Activated naive CD8-positive, alpha-beta T cell (primary cell): ENCODE data around the gene SDR42E2.

Source experiments
- H3K27ac Mint-ChIP-seq: one replicate; pipeline ENCODE4 v1.8.0; 2021; ENCODE audit warnings: mixed read lengths
- H3K27me3 Mint-ChIP-seq: one replicate; pipeline ENCODE4 v1.8.0; 2021; ENCODE audit warnings: mixed read lengths
- H3K36me3 Mint-ChIP-seq: one replicate; pipeline ENCODE4 v1.8.0; 2021; ENCODE audit warnings: mixed read lengths
- H3K4me1 Mint-ChIP-seq: one replicate; pipeline ENCODE4 v1.8.0; 2021; ENCODE audit warnings: low read depth, mixed read lengths
- H3K4me3 Mint-ChIP-seq: one replicate; pipeline ENCODE4 v1.8.0; 2021; ENCODE audit warnings: mild to moderate bottlenecking, mixed read lengths
- H3K9me3 Mint-ChIP-seq: one replicate; pipeline ENCODE4 v1.8.0; 2021; ENCODE audit warnings: low read depth, mixed read lengths

SDR42E2 gene

GRCh38 chr16:22181426-22181825 is 19.1 kb downstream of the SDR42E2 start:
- Mint-ChIP-seq H3K27me3 (no peaks in the 10 kb centered on the region), H3K27ac (no peak overlapping the region), H3K4me3 (no peak overlapping the region), H3K36me3 (peaks cover 5% of the 10 kb centered on the region), H3K4me1 (no peaks in the 10 kb centered on the region), H3K9me3 (no peaks in the 10 kb centered on the region)

- H3K27me3 Mint-ChIP-seq, result no peaks in the 10 kb centered on the region
- no peaks in the 10 kb centered on the region for H3K9me3 Mint-ChIP-seq
- H3K4me3 Mint-ChIP-seq, result no peak overlapping the region
- H3K27ac Mint-ChIP-seq, result no peak overlapping the region
- H3K36me3 Mint-ChIP-seq, result peaks cover 5% of the 10 kb centered on the region
- peaks cover 2% of the 10 kb centered on the region for H3K4me1 Mint-ChIP-seq
Observed at GRCh38 chr16:22181843-22182242, 19.5 kb downstream of the SDR42E2 start.

GRCh38 chr16:22183335-22183734 is 21.0 kb downstream of the SDR42E2 start:
- H3K4me3 Mint-ChIP-seq, result no peak overlapping the region
- H3K27ac Mint-ChIP-seq, result no peak overlapping the region
- H3K4me1 Mint-ChIP-seq, result peaks cover 8% of the 10 kb centered on the region

GRCh38 chr16:22183901-22184614 is 21.8 kb downstream of the SDR42E2 start:
- no peaks in the 10 kb centered on the region for H3K9me3 Mint-ChIP-seq
- peaks cover 15% of the 10 kb centered on the region for H3K4me1 Mint-ChIP-seq
- H3K27ac Mint-ChIP-seq, result no peak overlapping the region
- H3K36me3 Mint-ChIP-seq, result peaks cover 5% of the 10 kb centered on the region
- H3K27me3 Mint-ChIP-seq, result no peaks in the 10 kb centered on the region
- H3K4me3 Mint-ChIP-seq, result no peak overlapping the region

More at GRCh38 chr16:22183335-22183734, 21.0 kb downstream of the SDR42E2 start:
- Mint-ChIP-seq H3K36me3 (peaks cover 5% of the 10 kb centered on the region), H3K9me3 (no peaks in the 10 kb centered on the region), H3K27me3 (no peaks in the 10 kb centered on the region)

- Mint-ChIP-seq H3K27me3 (no peaks in the 10 kb centered on the region), H3K4me3 (no peak overlapping the region), H3K36me3 (peaks cover 5% of the 10 kb centered on the region), H3K27ac (peak overlapping the region; percentile 34), H3K4me1 (peaks cover 20% of the 10 kb centered on the region), H3K9me3 (no peaks in the 10 kb centered on the region)
Observed at GRCh38 chr16:22184615-22184968, 22.3 kb downstream of the SDR42E2 start.

GRCh38 chr16:22186517-22186916 is 24.2 kb downstream of the SDR42E2 start:
- Mint-ChIP-seq H3K27ac (no peak overlapping the region), H3K27me3 (no peaks in the 10 kb centered on the region)

GRCh38 chr16:22188267-22188594 is 25.9 kb downstream of the SDR42E2 start:
- no peaks in the 10 kb centered on the region for H3K27me3 Mint-ChIP-seq
- H3K36me3 Mint-ChIP-seq, result no peaks in the 10 kb centered on the region
- H3K27ac Mint-ChIP-seq, result peak overlapping the region; percentile 59
- H3K4me1 Mint-ChIP-seq, result peaks cover 41% of the 10 kb centered on the region
- H3K9me3 Mint-ChIP-seq, result no peaks in the 10 kb centered on the region
- no peak overlapping the region for H3K4me3 Mint-ChIP-seq

More at GRCh38 chr16:22186517-22186916, 24.2 kb downstream of the SDR42E2 start:
- Mint-ChIP-seq H3K4me3 (no peak overlapping the region), H3K4me1 (peaks cover 26% of the 10 kb centered on the region), H3K9me3 (no peaks in the 10 kb centered on the region), H3K36me3 (peaks cover 3% of the 10 kb centered on the region)

- H3K9me3 Mint-ChIP-seq, result peaks cover 5% of the 10 kb centered on the region
- H3K36me3 Mint-ChIP-seq, result peaks cover 5% of the 10 kb centered on the region
- H3K4me1 Mint-ChIP-seq, result peaks cover 46% of the 10 kb centered on the region
Observed at GRCh38 chr16:22188595-22189442, 26.5 kb downstream of the SDR42E2 start.

GRCh38 chr16:22189473-22190080 is 27.3 kb downstream of the SDR42E2 start:
- Mint-ChIP-seq H3K27me3 (no peaks in the 10 kb centered on the region), H3K9me3 (peaks cover 8% of the 10 kb centered on the region), H3K4me3 (peak overlapping the region; percentile 94), H3K4me1 (peaks cover 53% of the 10 kb centered on the region), H3K27ac (peak overlapping the region; percentile 99), H3K36me3 (peaks cover 6% of the 10 kb centered on the region)

More at GRCh38 chr16:22188595-22189442, 26.5 kb downstream of the SDR42E2 start:
- no peaks in the 10 kb centered on the region for H3K27me3 Mint-ChIP-seq
- peak overlapping the region; percentile 94 for H3K4me3 Mint-ChIP-seq
- H3K27ac Mint-ChIP-seq, result peak overlapping the region; percentile 99

- H3K4me3 Mint-ChIP-seq, result peak overlapping the region; percentile 94
Observed at GRCh38 chr16:22190081-22190775, 27.9 kb downstream of the SDR42E2 start.

GRCh38 chr16:22190776-22191531 is 28.6 kb downstream of the SDR42E2 start:
- peaks cover 8% of the 10 kb centered on the region for H3K9me3 Mint-ChIP-seq
- no peaks in the 10 kb centered on the region for H3K27me3 Mint-ChIP-seq
- peaks cover 6% of the 10 kb centered on the region for H3K36me3 Mint-ChIP-seq
- H3K4me1 Mint-ChIP-seq, result peaks cover 64% of the 10 kb centered on the region
- H3K27ac Mint-ChIP-seq, result peak overlapping the region; percentile 99
- peak overlapping the region; percentile 94 for H3K4me3 Mint-ChIP-seq

More at GRCh38 chr16:22190081-22190775, 27.9 kb downstream of the SDR42E2 start:
- Mint-ChIP-seq H3K9me3 (peaks cover 8% of the 10 kb centered on the region), H3K27ac (peak overlapping the region; percentile 99), H3K36me3 (peaks cover 6% of the 10 kb centered on the region), H3K27me3 (no peaks in the 10 kb centered on the region), H3K4me1 (peaks cover 59% of the 10 kb centered on the region)

GRCh38 chr16:22191532-22192260 is 29.4 kb downstream of the SDR42E2 start:
- Mint-ChIP-seq H3K9me3 (peaks cover 8% of the 10 kb centered on the region), H3K27me3 (no peaks in the 10 kb centered on the region), H3K36me3 (peaks cover 6% of the 10 kb centered on the region), H3K4me3 (peak overlapping the region; percentile 94), H3K27ac (peak overlapping the region; percentile 99), H3K4me1 (peaks cover 67% of the 10 kb centered on the region)

- Mint-ChIP-seq H3K27me3 (no peaks in the 10 kb centered on the region), H3K9me3 (peaks cover 8% of the 10 kb centered on the region), H3K36me3 (peaks cover 6% of the 10 kb centered on the region), H3K4me1 (peaks cover 66% of the 10 kb centered on the region), H3K27ac (peak overlapping the region; percentile 99), H3K4me3 (peak overlapping the region; percentile 94)
Observed at GRCh38 chr16:22192261-22193062, 30.2 kb downstream of the SDR42E2 start.
